Inferior parietal cortex (tissue), 1 donor: Measurements from ENCODE around the gene PLEKHM3.
"Not testable (repeated sequence)": the region's sequence is repeated elsewhere in the genome, so short reads cannot be mapped to it uniquely, and the experiment has no call there.

Source experiments
- DNase-seq: peaks from one replicate; pipeline ENCODE4 v3.0.0-alpha.2; 2016; ENCODE audit errors: extremely low spot score

PLEKHM3 gene

GRCh38 chr2:207926133-207926988 is 99.0 kb downstream of the PLEKHM3 start:
- no peak for DNase-seq

- DNase-seq = no peak
Measured at GRCh38 chr2:207925601-207926000, 99.7 kb downstream of the PLEKHM3 start.

DNA sequence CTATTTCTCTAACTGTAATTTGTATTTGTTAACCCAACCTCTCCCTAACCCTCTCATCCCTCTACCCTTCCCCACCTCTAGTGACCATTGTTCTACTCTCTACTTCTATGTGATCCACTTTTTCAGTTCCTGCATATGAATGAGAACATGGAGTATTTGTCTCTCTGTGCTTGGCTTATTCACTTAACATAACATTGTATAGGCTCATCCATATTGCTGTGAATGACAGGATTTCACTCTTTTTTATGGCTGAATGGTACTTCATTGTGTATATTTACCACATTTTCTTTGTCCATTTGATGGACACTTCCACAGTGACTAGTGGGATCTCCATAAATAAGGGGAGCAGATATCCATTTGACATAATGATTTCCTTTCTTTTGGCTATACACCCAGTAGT is 103.7 kb downstream of the PLEKHM3 start:
- DNase-seq = no peak

- no peak for DNase-seq
Measured at GRCh38 chr2:207920721-207921120, 104.6 kb downstream of the PLEKHM3 start.

- DNase-seq = no peak
Measured at GRCh38 chr2:207920321-207920720, 105.0 kb downstream of the PLEKHM3 start.

GRCh38 chr2:207919164-207919919 is 106.0 kb downstream of the PLEKHM3 start:
- DNase-seq = no peak

GRCh38 chr2:207914716-207915115 is 110.6 kb downstream of the PLEKHM3 start:
- DNase-seq = no peak

DNA sequence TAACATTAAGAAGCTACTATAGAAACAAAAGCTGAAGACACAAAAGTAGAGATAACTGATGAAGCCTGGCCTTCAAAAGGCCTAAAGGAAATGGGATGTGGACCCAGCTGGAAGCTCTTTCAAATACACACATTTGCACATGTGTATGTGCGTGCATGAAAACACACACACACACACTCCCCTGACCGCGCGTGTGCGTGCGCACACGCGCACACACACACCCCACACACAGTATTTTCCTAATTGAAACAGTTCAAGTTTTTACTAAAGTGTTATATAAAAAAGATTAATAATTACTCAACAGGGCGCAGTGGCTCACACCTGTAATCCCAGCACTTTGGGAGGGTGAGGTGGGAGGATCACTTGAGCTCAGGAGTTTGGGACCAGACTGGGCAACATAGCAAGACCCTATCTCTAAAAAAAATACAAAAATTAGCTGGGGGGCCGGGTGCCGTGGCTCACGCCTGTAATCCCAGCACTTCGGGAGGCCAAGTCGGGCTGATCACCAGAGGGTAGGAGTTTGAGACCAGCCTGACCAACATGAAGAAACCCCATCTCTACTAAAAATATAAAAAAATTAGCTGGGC is 111.5 kb downstream of the PLEKHM3 start:
- DNase-seq = no peak

DNA sequence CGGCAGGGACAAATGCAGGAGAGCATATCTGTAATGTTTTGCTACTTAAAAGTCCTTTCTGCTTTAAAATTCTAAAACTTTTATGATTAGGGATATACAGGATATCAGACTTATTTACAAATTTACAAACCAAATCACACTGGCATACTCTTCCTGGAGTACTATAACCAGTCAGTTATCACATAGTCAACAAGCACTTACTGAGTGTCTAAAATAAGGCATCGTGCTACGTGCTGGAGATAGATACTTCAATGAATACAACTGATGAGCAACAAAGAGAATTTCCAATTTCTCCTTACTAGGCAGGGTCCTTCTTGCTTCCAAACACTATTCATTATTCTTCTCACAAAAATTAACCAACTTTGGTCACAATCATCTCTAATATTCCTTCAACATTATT is 113.5 kb downstream of the PLEKHM3 start:
- DNase-seq = no peak

DNA sequence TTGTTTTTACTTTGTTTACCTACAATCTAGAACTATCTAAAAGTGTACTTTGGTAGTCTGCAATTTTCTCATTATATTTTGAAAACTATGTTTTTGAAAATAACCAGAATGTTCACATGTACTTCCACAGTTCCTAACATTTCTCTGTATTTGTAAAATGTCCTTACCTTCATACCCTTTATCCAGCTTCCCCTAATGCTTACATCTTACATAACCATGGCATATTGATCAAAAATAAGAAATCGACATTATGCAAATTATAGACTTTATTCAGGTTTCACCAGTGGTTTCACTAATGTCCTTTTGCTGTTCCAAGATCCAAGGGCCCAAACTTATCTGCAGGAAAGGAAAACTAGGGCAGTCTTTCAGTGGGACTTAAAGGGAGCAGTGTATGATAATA is 114.1 kb downstream of the PLEKHM3 start:
- no peak for DNase-seq

GRCh38 chr2:207906495-207906894 is 118.8 kb downstream of the PLEKHM3 start:
- not testable (repeated sequence) for DNase-seq

- no peak for DNase-seq
Measured at GRCh38 chr2:207905546-207905945, 119.8 kb downstream of the PLEKHM3 start.

- DNase-seq = no peak
Measured at GRCh38 chr2:207903236-207903635, 122.1 kb downstream of the PLEKHM3 start.

DNA sequence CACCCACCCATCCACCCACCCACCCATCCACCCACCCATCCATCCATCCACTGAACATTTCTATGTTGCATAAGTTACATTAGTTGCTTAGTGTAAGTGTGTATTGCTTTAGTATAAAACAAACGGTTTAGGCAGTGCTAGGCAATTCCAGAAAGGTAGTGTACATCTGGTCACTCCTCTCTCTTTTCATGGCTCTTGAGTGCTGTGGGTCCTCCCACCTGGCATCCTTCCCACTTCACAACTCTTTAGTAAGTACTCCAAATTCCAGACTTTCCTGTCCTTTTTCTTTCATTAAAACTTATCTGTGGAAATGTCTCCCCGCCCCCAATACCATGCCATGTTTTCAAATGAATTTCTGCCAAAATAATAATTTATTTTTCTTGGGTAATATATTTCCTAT is 122.5 kb downstream of the PLEKHM3 start:
- DNase-seq = no peak

GRCh38 chr2:207901829-207902228 is 123.5 kb downstream of the PLEKHM3 start:
- no peak for DNase-seq

GRCh38 chr2:207901401-207901800 is 123.9 kb downstream of the PLEKHM3 start:
- DNase-seq = no peak

DNA sequence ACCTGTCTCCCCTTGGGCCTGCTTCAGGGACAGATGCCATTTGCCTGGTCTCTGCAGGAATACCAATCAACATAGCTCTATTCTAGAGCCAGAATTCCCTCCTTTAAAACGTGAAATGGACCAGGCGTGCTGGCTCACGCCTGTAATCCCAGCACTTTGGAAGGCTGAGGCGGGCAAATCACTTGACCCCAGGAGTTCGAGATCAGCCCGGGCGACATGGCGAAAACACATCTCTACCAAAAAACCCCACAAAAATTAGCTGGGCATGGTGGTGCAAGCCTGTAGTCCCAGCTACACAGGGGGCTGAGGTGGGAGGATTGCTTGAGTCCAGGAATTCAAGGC is 127.0 kb downstream of the PLEKHM3 start:
- DNase-seq = no peak

DNA sequence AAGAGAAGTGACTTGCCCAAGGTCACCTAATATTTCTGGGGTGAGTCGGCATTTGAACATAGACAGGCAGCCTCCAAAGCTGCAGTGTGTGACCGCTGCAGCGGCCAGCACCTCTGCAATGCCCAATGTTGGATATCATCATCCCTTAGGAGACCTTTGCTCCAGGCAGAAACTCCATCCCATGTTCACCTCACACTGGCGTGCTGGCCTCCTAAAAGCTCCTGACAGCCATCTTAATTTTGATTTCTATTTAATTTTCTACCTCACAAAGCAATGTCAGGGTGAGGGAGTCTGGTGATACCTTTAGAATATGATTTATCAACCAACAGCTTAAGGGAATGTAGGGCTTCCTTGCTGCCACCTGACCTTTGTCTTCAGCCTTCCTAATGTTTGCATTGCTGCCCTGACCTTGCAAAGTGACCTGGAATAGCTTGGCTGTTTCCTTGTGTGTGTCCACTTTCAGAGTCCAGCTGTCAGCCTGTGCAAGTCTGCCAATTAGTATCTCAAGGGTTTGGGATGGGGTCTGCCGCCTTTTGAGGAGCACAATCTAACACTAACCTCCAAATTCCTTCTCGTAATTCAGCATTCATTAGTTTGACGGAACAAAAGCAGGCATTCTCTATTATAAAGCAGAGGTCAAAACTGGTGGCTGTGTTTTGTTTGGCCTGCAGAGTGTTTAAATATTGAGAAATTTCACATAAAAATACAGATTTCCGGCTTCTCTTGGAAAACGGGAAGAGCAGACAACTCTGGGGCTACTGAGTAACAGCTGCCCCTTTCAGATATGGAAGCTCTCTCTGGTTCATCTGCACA is 127.6 kb downstream of the PLEKHM3 start:
- DNase-seq = no peak

DNA sequence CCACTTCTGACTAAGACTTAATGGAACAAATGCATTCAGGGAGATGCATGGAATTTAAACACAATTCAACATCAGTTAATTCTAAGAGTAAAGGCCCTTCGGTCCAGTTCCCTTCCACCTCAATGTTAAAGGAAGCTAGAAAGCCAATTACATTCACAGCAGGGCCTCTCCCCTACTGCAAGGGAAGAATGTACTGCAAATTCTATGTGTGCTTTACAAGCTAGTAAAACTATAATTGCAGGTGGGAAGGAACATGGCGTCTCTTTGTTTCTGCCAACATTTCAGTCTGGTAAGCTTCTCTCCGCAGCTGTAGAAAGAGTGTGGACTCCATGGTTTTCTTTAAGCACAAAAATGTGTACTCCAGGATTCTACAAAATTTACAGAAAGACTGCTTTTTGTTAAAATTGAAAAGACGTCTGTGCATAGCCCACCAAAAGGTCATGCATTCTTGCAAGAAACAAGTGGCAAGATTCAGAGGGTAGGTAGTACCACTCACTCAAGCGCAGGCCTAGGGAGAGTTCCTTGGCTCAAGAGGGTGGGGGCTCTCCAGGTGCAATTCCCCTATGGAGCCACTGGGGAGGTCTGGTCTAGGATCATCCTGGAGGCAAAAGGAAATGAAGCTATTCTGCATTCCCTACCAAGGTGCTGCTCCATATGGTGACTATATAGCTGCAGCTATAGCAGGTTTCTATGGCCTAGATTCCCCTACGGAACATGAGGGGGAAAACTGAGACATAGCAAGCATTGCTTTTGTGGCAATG is 128.6 kb downstream of the PLEKHM3 start:
- no peak for DNase-seq

- no peak for DNase-seq
Measured at GRCh38 chr2:207895274-207895860, 130.0 kb downstream of the PLEKHM3 start.
